Heart left ventricle (tissue), 13 donors: ENCODE results near the gene CDKL5.

ENCODE experiments used
- POLR2A ChIP-seq, 2 donors: fragments of 450-650 bp; IDR thresholded peaks; one replicate each; pipeline ENCODE4 v1.6.1; 2017; ENCODE audit warnings: antibody characterized with exemption in 2 of 2, mild to moderate bottlenecking in 2 of 2, moderate library complexity in 2 of 2
- TF ChIP-seq, protein P1 (sequence below), 12 donors: fragments of 200-600 bp; sonication (generic) in 4 of 12; IDR thresholded peaks; one replicate each; pipeline versions ENCODE4 v1.5.0 to v1.8.0; 2018 to 2022; ENCODE audit warnings: antibody characterized with exemption in 12 of 12, mild to moderate bottlenecking in 5 of 12
- donor health status: ischemic (EF 13 %, LVEDD 7.1; RV severe dilation, severe dysfunction).
- donor health status: DM: no; HTN: yes; CAD: no.
- donor health status: DM: no; HTN: no; CAD: no.
- donor health status: ischemic (EF 25% LVEDD 6.9; RV normal size, moderate dysfunction).
- donor health status: ischemic (EF 25% LVEDD 5.7; RV mildly dilated, moderate dysfunction).
- donor health status: ischemic (EF 35%, LVEDD 5.7; RV mildly dilated, moderate dysfunction).
- donor health status: nonischemic (EF 11% LVEDD 7.7; RV severe dilation, severe dysfunction).
- donor health status: DM: yes; HTN: yes; CAD: no.
- donor health status: PGD.
- donor health status: ischemic (EF 29% LVEDD 5.4; RV normal size, mild dysfunction).
- donor health status: nonischemic (EF 23%, LVEDD 6.1; RV moderate dilation, normal function).

- TF ChIP-seq, protein P1, sequence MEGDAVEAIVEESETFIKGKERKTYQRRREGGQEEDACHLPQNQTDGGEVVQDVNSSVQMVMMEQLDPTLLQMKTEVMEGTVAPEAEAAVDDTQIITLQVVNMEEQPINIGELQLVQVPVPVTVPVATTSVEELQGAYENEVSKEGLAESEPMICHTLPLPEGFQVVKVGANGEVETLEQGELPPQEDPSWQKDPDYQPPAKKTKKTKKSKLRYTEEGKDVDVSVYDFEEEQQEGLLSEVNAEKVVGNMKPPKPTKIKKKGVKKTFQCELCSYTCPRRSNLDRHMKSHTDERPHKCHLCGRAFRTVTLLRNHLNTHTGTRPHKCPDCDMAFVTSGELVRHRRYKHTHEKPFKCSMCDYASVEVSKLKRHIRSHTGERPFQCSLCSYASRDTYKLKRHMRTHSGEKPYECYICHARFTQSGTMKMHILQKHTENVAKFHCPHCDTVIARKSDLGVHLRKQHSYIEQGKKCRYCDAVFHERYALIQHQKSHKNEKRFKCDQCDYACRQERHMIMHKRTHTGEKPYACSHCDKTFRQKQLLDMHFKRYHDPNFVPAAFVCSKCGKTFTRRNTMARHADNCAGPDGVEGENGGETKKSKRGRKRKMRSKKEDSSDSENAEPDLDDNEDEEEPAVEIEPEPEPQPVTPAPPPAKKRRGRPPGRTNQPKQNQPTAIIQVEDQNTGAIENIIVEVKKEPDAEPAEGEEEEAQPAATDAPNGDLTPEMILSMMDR (IDR thresholded peaks at IDR 0.05) = no peak
- TF ChIP-seq POLR2A (IDR thresholded peaks at IDR 0.05) = no peak
Measured at GRCh38 chrX:18630934-18631333, 205.5 kb downstream of the CDKL5 start.
